ENCODE measurements around the gene PTPRD. TPM values are rescaled to one million over a fixed set of nuclear protein-coding genes. Genes with fewer than 3 reads are reported as not detected.

Gene PTPRD
- total RNA-seq, 3 donors from 2014 or later (not counting 1 experiment from before 2014, with no cell fraction given) = 0.05 to 0.68 TPM; not detected in 1

- Mint-ChIP-seq H3K4me1 (no peaks in the 10 kb centered on the region), H3K36me3 (no peaks in the 10 kb centered on the region), H3K4me3 (no peak overlapping the region), H3K27me3 (ENCODE audit: low read depth in 2 of 2) (no peaks in the 10 kb centered on the region), H3K27ac (no peak overlapping the region), H3K9me3 (peaks cover 14 to 29% of the 10 kb centered on the region in 2 donors)
- intact Hi-C loops (cut with micrococcal nuclease) = no loop called here
- Histone ChIP-seq H3K27me3 (ENCODE audit: control insufficient read depth, insufficient read depth, low read length) (no peaks in the 10 kb centered on the region), H3K36me3 (ENCODE audit: control insufficient read depth, insufficient read depth, low read length) (no peaks in the 10 kb centered on the region), H3K27ac (ENCODE audit: low read length) (no peak overlapping the region), H3K9me3 (ENCODE audit: control insufficient read depth, insufficient read depth, low read length) (no peaks in the 10 kb centered on the region), H3K4me1 (ENCODE audit: control insufficient read depth, insufficient read depth, low read length) (no peaks in the 10 kb centered on the region), H3K4me3 (ENCODE audit: low read length) (no peak overlapping the region)
- TF ChIP-seq CTCF (IDR thresholded peaks at IDR 0.05) = no peak
- no peak for ATAC-seq
- DNase-seq = no peak
Observed at GRCh38 chr9:10032166-10032565, 580.6 kb downstream of the PTPRD start.

- H3K9me3 ChIP-seq (ENCODE audit: control insufficient read depth, insufficient read depth, low read length) = no peaks in the 10 kb centered on the region
- intact Hi-C loops (cut with micrococcal nuclease) = no loop called here
- ATAC-seq (no peak), DNase-seq (no peak)
- Mint-ChIP-seq H3K27me3 (ENCODE audit: low read depth in 2 of 2) (no peaks in the 10 kb centered on the region), H3K4me3 (no peak overlapping the region), H3K4me1 (no peaks in the 10 kb centered on the region), H3K36me3 (no peaks in the 10 kb centered on the region), H3K9me3 (peaks cover 9 to 15% of the 10 kb centered on the region in 2 donors), H3K27ac (no peak overlapping the region)
- H3K36me3 ChIP-seq (ENCODE audit: control insufficient read depth, insufficient read depth, low read length) = no peaks in the 10 kb centered on the region
- H3K27me3 ChIP-seq (ENCODE audit: control insufficient read depth, insufficient read depth, low read length) = no peaks in the 10 kb centered on the region
- no peak overlapping the region for H3K4me3 ChIP-seq (ENCODE audit: low read length)
- no peak overlapping the region for H3K27ac ChIP-seq (ENCODE audit: low read length)
- no peaks in the 10 kb centered on the region for H3K4me1 ChIP-seq (ENCODE audit: control insufficient read depth, insufficient read depth, low read length)
- no peak for TF ChIP-seq CTCF (IDR thresholded peaks at IDR 0.05)
- WGBS (ENCODE audit: insufficient coverage) = 49% methylated on average over 4 of the region's 5 CpGs
Observed at GRCh38 chr9:10026443-10026984, 586.3 kb downstream of the PTPRD start.

- no peak overlapping the region for H3K27ac ChIP-seq (ENCODE audit: low read length)
- no peaks in the 10 kb centered on the region for H3K4me1 ChIP-seq (ENCODE audit: control insufficient read depth, insufficient read depth, low read length)
- Mint-ChIP-seq H3K36me3 (no peaks in the 10 kb centered on the region), H3K27ac (no peak overlapping the region), H3K27me3 (ENCODE audit: low read depth in 2 of 2) (no peaks in the 10 kb centered on the region), H3K4me3 (no peak overlapping the region), H3K4me1 (no peaks in the 10 kb centered on the region), H3K9me3 (peaks cover 2 to 6% of the 10 kb centered on the region in 2 donors)
- no peak for TF ChIP-seq CTCF (IDR thresholded peaks at IDR 0.05)
- intact Hi-C loops (cut with micrococcal nuclease) = no loop called here
- H3K4me3 ChIP-seq (ENCODE audit: low read length) = no peak overlapping the region
- 70% methylated on average over 1 of the region's 1 CpG for WGBS (ENCODE audit: insufficient coverage)
- no peaks in the 10 kb centered on the region for H3K27me3 ChIP-seq (ENCODE audit: control insufficient read depth, insufficient read depth, low read length)
- no peaks in the 10 kb centered on the region for H3K36me3 ChIP-seq (ENCODE audit: control insufficient read depth, insufficient read depth, low read length)
- ATAC-seq (no peak), DNase-seq (no peak)
- no peaks in the 10 kb centered on the region for H3K9me3 ChIP-seq (ENCODE audit: control insufficient read depth, insufficient read depth, low read length)
Observed at GRCh38 chr9:10015755-10016154, 597.0 kb downstream of the PTPRD start.

- no peaks in the 10 kb centered on the region for H3K9me3 ChIP-seq (ENCODE audit: control insufficient read depth, insufficient read depth, low read length)
- peaks cover 2 to 6% of the 10 kb centered on the region in 2 donors for H3K9me3 Mint-ChIP-seq
- H3K27me3 ChIP-seq (ENCODE audit: control insufficient read depth, insufficient read depth, low read length) = no peaks in the 10 kb centered on the region
- intact Hi-C loops (cut with micrococcal nuclease) = no loop called here
- no peaks in the 10 kb centered on the region for H3K36me3 ChIP-seq (ENCODE audit: control insufficient read depth, insufficient read depth, low read length)
- H3K4me3 Mint-ChIP-seq = no peak overlapping the region
- no peak overlapping the region for H3K27ac Mint-ChIP-seq
- no peaks in the 10 kb centered on the region for H3K36me3 Mint-ChIP-seq
- no peak for ATAC-seq
- no peak for TF ChIP-seq CTCF (IDR thresholded peaks at IDR 0.05)
- no peaks in the 10 kb centered on the region for H3K4me1 Mint-ChIP-seq
- no peak for DNase-seq
- no peaks in the 10 kb centered on the region for H3K4me1 ChIP-seq (ENCODE audit: control insufficient read depth, insufficient read depth, low read length)
- WGBS (ENCODE audit: insufficient coverage) = 67% methylated on average over 1 of the region's 2 CpGs
- H3K27me3 Mint-ChIP-seq (ENCODE audit: low read depth in 2 of 2) = no peaks in the 10 kb centered on the region
- H3K4me3 ChIP-seq (ENCODE audit: low read length) = no peak overlapping the region
- no peak overlapping the region for H3K27ac ChIP-seq (ENCODE audit: low read length)
Observed at GRCh38 chr9:10014889-10015288, 597.9 kb downstream of the PTPRD start.
